Measurements from ENCODE around the gene JAZF1.

DNA sequence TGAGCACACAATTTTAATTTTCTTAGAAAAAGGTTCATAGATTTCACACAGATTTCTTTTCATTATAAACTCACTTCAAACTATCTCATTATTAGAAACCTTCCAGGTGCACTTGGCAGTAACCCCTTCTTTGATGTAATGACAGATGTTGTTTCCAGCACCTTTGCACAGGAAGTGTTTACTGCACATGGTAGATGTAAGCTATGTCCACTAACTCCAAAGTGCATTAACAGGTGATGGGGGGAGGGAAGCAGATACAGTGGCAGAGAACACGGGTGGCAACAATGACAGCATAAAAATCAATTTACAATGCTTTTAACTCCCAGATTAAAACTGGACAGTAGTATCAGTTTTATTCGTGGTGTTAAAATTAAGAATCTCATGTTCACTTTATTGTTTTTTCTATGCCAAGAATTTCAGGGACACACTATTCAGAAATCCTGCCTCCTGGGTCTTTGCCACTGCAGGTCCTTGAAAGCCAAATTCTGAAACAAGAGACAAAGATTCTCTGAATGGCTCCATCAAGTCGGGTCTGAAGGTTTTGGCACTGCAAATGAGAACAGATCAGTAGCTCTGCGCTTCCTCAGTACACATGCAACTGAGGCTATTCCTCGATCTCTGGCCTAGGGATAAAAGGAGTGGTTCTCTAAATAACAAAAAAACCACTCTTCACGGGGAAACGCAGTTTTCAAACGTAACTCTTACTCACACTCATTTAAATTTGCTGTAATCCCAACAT lies 187.7 kb downstream of the JAZF1 start:
- TF ChIP-seq, protein P1, sequence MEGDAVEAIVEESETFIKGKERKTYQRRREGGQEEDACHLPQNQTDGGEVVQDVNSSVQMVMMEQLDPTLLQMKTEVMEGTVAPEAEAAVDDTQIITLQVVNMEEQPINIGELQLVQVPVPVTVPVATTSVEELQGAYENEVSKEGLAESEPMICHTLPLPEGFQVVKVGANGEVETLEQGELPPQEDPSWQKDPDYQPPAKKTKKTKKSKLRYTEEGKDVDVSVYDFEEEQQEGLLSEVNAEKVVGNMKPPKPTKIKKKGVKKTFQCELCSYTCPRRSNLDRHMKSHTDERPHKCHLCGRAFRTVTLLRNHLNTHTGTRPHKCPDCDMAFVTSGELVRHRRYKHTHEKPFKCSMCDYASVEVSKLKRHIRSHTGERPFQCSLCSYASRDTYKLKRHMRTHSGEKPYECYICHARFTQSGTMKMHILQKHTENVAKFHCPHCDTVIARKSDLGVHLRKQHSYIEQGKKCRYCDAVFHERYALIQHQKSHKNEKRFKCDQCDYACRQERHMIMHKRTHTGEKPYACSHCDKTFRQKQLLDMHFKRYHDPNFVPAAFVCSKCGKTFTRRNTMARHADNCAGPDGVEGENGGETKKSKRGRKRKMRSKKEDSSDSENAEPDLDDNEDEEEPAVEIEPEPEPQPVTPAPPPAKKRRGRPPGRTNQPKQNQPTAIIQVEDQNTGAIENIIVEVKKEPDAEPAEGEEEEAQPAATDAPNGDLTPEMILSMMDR (IDR thresholded peaks at IDR 0.05): no peak
- TF ChIP-seq POLR2A (IDR thresholded peaks at IDR 0.05): no peak

Data from testis (tissue), 2 donors.